ENCODE results near the gene MYL6.
A peak's percentile ranks its signal among the peaks of the same experiment; 100 is the strongest.
"Not testable (repeated sequence)": the region's sequence is repeated elsewhere in the genome, so short reads cannot be mapped to it uniquely, and the experiment has no call there.

MYL6 gene

DNA sequence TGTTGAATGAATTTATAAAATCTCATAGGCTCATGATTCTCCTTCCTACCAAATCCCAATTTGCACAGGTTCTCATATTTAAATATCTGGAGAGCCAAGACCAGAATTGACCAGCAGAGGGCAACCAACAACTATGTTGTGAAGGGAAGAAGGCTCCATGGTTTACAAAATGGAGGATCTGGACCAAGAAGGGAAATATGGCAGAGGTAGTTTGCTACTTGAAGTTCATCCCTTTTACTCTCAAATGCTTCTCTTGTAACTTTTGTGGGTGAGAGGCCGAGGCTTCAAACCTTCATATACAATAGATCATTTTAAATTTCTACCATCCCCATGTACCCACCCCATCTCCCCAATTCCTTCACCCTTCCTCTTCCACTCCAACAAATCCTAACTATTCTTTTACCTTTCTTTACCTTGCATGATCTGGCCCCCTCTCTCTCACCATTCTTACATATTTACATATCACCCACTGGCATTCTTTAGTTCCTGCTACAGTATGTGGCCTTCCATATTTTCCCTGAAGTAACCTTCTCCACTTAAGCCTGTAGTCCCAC lies 34.9 kb downstream of the MYL6 start:
- peak; percentile 87 for DNase-seq

DNA sequence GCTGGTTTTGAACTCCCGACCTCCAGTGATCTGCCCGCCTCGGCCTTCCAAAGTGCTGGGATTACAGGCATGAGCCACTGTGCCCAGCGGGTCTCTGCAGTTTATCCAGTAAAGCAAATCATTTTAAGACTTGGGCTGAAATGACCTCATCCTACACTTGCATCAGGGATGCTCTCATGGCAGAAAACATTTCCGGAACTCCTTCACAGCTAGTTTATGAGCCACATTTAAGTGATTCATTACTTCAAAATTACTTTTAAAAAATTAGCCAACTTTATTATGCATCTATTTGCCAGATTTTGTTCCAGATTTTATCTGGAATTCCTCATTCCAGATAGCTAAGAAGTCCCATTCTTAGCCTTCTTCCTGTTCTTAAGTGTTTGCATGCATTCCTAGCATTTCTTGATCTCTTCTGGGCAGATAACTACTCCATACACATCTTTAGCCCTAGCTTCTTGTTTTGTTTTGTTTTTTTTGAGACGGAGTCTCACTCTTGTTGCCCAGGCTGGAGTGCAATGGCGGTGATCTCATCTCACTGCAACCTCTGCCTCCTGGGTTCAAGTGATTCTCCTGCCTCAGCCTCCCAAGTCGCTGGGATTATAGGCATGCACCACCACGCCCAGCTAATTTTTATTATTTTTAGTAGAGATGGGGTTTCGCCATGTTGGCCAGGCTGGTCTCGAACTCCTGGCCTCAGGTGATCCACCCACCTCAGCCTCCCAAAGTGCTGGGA lies 38.8 kb downstream of the MYL6 start:
- not testable (repeated sequence) for DNase-seq

DNA sequence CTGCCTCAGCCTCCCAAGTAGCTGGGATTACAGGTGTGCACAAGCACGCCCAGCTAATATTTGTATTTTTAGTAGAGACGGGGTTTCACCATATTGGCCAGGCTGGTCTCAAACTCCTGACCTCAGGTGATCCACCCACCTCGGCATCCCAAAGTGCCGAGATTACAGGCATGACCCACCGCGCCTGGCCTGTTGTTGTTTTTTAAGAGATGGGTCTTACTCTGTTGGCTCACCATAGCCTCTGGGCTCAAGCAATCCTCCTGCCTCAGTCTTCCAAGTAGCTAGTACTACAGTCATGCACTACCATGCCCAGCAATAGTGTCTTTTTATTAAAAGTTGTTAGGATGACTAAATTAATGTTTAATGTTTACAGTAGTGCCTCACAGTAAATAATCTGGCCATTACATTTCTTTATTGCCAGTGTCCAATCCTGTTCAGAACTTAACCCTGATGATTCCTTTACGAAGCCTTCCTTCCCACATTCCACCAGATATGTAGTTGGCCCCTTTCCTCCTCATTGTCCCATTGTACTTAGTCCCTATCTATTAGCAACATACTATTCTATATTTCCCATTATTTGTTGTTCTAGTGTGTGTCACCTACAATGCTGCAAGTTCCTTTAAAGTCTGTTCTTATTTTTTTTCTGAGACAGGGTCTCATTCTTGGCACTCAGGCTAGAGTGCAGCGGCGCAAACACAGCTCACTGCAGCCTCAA lies 39.9 kb downstream of the MYL6 start:
- DNase-seq, result no peak

DNA sequence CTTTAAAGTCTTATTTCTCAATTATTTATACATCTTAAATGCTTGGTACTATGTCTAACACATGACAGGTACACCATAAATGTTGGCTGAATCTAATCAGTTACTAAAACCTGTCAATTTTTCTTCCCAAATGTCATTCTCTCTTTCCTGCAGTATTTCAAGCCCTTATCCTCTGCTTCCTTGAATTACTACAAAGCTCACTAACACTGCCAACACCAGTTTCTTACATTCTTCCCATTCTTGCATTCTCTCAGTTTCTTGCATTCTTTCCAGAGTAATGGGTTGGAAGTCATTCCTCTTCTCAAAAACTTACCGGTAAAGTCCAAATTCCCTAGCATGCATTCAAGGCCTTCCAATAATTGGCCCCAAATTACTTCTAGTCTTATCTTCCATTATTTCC lies 40.7 kb downstream of the MYL6 start:
- no peak for DNase-seq

DNA sequence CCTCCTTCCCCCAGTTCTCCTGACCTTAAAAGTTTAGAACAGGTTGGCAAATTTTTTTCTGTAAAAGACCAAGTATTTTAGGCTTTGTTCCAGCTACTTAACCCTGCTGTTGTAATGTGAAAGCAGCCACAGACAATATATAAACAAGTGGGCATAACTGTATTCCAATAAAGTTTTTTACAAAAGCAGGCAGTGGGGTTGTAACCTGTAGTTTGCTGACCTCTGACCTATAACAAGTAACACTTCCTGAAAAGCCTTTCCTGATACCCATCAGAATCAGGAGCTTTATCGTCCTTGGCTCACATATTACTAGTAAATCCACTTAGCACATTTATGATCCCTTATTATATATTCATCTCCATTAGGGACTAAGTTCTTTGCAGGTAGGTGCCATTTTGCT lies 44.2 kb downstream of the MYL6 start:
- no peak for DNase-seq

DNA sequence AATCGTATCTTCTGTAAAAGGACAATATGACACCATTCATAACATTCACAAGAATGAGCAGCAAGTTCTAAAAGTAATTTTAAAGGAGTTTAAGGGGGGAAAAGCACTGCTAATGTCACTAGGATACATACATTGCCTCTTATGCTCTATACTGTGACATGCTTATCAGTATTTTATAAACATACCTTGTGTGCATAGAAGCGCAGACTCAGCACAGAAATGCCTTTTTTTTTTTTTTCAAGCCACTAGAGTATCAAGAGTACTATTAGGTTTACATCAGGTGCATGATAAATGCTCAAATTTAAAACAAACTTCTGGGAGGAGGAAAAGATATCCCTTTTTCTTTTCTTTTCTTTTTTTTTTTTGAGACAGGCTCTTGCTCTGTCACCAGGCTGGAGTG lies 44.7 kb downstream of the MYL6 start:
- no peak for DNase-seq

DNA sequence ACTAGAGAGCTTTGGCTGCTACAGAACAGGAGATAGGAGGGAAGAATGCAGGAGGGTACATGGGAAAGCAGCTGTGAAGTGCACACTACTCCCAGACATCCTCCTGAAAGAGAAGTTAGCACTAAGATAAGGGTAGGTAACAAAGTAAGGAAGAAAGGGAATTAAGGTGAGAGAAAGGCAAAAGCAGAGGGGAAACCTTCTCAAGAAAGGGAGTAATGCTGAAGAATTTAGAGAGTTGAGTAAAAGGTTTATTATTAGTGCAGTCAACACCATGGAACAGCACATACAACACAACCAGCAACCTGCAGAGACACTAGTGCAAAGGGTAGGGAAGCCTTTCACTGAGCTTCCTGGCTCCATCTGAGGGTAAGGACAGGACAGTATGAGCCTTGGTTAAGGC lies 46.1 kb downstream of the MYL6 start:
- DNase-seq, result no peak

DNA sequence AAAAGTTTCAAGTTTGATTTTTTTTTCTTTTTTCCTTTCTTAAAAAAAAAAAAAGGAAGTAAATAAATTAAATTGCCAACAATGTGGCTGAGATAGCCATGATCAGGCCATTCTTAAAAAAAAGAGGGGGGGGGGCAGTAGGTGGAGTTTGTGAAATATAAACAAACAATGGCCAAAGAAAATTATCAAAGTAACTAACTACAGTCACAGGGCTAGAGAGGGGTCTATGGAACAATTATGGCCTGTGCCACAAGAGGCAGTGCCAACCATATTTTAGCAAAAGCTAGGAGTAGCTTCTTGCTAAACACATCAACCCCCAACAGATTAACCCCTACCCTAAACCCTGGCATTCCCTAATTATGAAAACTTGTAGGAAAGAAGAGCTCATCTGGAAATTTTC lies 47.3 kb downstream of the MYL6 start:
- no peak for DNase-seq

DNA sequence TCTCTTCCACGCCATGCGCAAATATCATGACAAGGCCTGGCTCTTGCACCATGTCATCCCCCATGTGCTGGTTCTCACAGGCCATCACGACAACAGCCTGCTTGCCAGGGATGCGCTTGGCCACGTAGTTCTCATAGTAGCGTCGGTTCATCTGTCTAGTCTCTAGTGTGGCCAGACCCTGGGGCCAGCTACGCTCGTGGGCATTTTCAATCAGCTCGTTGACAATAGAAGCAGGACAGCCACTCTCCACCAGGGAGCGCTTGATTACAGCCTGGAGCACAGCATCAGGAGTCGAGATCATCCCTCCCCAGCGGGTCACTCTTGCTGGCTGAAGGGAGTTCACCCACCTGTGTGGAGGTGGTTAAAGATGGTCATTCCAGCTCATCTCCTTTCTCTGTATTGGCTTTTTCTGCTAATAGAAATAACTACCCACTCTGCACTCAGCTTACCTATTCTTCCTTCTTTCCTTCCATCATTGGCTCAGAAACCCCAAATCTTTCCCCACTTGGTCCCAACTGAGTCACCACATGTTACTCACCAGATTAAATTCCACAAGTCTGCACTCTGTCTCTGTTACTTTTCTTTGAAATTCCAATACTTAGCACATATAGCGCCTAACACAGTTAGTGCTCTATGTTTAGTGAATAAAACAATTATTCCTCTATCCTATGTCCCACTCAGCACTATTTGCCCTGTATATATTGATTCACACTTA lies 48.5 kb downstream of the MYL6 start:
- DNase-seq, result peak; percentile 36

DNA sequence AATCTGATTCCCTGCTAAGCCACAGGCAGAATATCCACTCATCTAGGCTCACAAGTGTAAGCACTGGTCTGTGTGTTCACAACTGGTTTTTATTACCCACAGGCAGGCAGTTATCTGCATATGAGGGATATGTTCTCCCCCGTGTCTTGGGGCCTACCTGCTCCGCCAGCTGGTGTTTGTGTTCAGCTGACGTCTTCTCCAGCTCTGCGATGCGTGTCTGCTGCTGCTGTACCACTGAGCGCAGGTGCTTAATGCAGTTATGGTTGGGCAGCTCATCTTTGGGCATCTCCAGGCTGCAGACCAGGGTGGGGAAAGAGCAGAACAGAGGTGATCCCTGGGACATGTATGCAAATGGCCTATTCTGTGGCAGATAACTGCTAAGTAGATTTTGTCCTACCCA lies 49.8 kb downstream of the MYL6 start:
- DNase-seq, result no peak

Measured in activated CD4-positive, alpha-beta T cell treated with anti-CD3 and anti-CD28 coated beads, Interleukin-10, Interleukin-2, amounts not matched to agents 100 ng/mL and 50 ng/mL, durations not matched to agents 16 hours and 8 hours (primary cell).